GM21528 (cell line): ENCODE data around the gene DOK7.

Experiments
- ATAC-seq: cut with Tn5 transposase; IDR thresholded peaks from one replicate; pipeline ENCODE4 v1.9.1; 2021; ENCODE audit warnings: mild to moderate bottlenecking, moderate library complexity; ENCODE audit not compliant: unreplicated experiment, low FRiP score

The DOK7 gene

GRCh38 chr4:3427134-3427476 is 36.0 kb upstream of the DOK7 start:
- ATAC-seq, result no peak

- no peak for ATAC-seq
These were observed 35.2 kb upstream of the DOK7 start for GRCh38 chr4:3427706-3428446.

GRCh38 chr4:3429651-3430050 is 33.5 kb upstream of the DOK7 start:
- no peak for ATAC-seq

GRCh38 chr4:3430524-3430923 is 32.6 kb upstream of the DOK7 start:
- ATAC-seq, result no peak

- ATAC-seq, result no peak
These were observed 31.6 kb upstream of the DOK7 start for GRCh38 chr4:3431446-3431993.

GRCh38 chr4:3432381-3432790 is 30.7 kb upstream of the DOK7 start:
- ATAC-seq, result no peak

- no peak for ATAC-seq
These were observed 29.8 kb upstream of the DOK7 start for GRCh38 chr4:3433138-3433869.

- ATAC-seq, result no peak
These were observed 28.0 kb upstream of the DOK7 start for GRCh38 chr4:3434881-3435685.

GRCh38 chr4:3435686-3435956 is 27.5 kb upstream of the DOK7 start:
- ATAC-seq, result no peak

- no peak for ATAC-seq
These were observed 26.9 kb upstream of the DOK7 start for GRCh38 chr4:3436048-3436797.

GRCh38 chr4:3436798-3437581 is 26.1 kb upstream of the DOK7 start:
- ATAC-seq, result no peak

GRCh38 chr4:3437582-3437936 is 25.5 kb upstream of the DOK7 start:
- ATAC-seq, result no peak

GRCh38 chr4:3437998-3438846 is 24.9 kb upstream of the DOK7 start:
- no peak for ATAC-seq

GRCh38 chr4:3438847-3439180 is 24.3 kb upstream of the DOK7 start:
- ATAC-seq, result no peak

GRCh38 chr4:3439391-3439790 is 23.7 kb upstream of the DOK7 start:
- ATAC-seq, result no peak

- no peak for ATAC-seq
These were observed 23.1 kb upstream of the DOK7 start for GRCh38 chr4:3440011-3440410.

GRCh38 chr4:3440979-3441500 is 22.1 kb upstream of the DOK7 start:
- ATAC-seq, result no peak

GRCh38 chr4:3441501-3442459 is 21.3 kb upstream of the DOK7 start, which contains the start of gene HGFAC:
HGFAC (plus strand) TSS chr4:3441968; CDS start chr4:3442002, 34 bp downstream.
- ATAC-seq, result no peak
